Transverse colon (tissue), 4 donors: ENCODE data around the gene GNB2. TPM values are rescaled to one million over a fixed set of nuclear protein-coding genes. Genes with fewer than 3 reads are reported as not detected.
A peak's percentile ranks its signal among the peaks of the same experiment; 100 is the strongest.

ENCODE experiments used
- DNase-seq: peaks from one replicate; pipeline ENCODE4 v3.0.0-alpha.2; 2019
- H3K27ac ChIP-seq, 4 donors: fragments of 200-600 bp; sonication (generic); 2 replicates each; pipeline ENCODE4 v1.5.1; 2016 to 2018; ENCODE audit warnings: inconsistent platforms in 4 of 4
- H3K27me3 ChIP-seq: fragments of 200-600 bp; sonication (generic); 2 replicates; pipeline ENCODE4 v1.5.1; 2017; ENCODE audit warnings: inconsistent platforms
- H3K36me3 ChIP-seq, 4 donors: fragments of 200-600 bp; sonication (generic); 2 replicates each; pipeline ENCODE4 v1.5.1; 2017 to 2019; ENCODE audit warnings: inconsistent platforms in 4 of 4
- H3K4me1 ChIP-seq, 4 donors: fragments of 200-600 bp; sonication (generic); 2 replicates each; pipeline ENCODE4 v1.5.1; 2017 to 2020; ENCODE audit warnings: inconsistent platforms in 4 of 4
- H3K4me3 ChIP-seq, 4 donors: fragments of 200-600 bp; sonication (generic); 1 replicate in 1 of 4; 2 replicates in 3 of 4; pipeline versions ENCODE4 v1.5.1 to v1.6.1; 2017 to 2019; ENCODE audit warnings: inconsistent platforms in 4 of 4
- H3K9me3 ChIP-seq, 2 donors: fragments of 200-600 bp; sonication (generic); 2 replicates each; pipeline ENCODE4 v1.5.1; 2017 to 2019; ENCODE audit warnings: inconsistent platforms in 2 of 2
- EP300 ChIP-seq: sonication (generic); formaldehyde crosslinking; IDR thresholded peaks from one replicate; pipeline ENCODE4 v1.6.1; 2017; ENCODE audit warnings: antibody characterized with exemption, low read depth
- POLR2A ChIP-seq: fragments of 450-650 bp; IDR thresholded peaks from one replicate; pipeline ENCODE4 v1.6.1; 2016; ENCODE audit warnings: antibody characterized with exemption, mild to moderate bottlenecking, moderate library complexity
- POLR2AphosphoS5 ChIP-seq, 3 donors: sonication (generic); formaldehyde crosslinking; IDR thresholded peaks; one replicate each; pipeline ENCODE4 v1.6.1; 2016; ENCODE audit warnings: antibody characterized with exemption in 3 of 3
- WGBS, 2 donors: methylation state at CpG; one replicate each; pipeline ENCODE4 v1.1.5; 2018; ENCODE audit warnings: low coverage in 1 of 2; 5-methylcytosine and 5-hydroxymethylcytosine counted together
- in situ Hi-C, 4 donors: fragments of 200-750 bp; cut with MboI; loops; one replicate each; pipeline versions ENCODE4 v1.15.0 to v1.15.1; 2017; ENCODE audit warnings: low sequenced_read_pairs in 3 of 4, low pct_ligation_motif_present in 1 of 4, low pct_unique_long_range_greater_than_20kb in 1 of 4
- intact Hi-C: fragments of 100-400 bp; cut with DNase I; formaldehyde crosslinking; loops from one replicate; pipeline ENCODE4 v1.15.1; 2023; ENCODE audit warnings: low total_unique reads
- total RNA-seq, 4 donors: library from RNA; depleted of rRNA; stranded (reverse); fragments of >200 nt; gene quantifications; one replicate each; pipeline ENCODE4 v1.1.0, GENCODE V29; 2016
- TF ChIP-seq, protein P1 (sequence below), 5 experiments: fragments of 200-600 bp in 3 of 5; fragments of 450-650 bp in 2 of 5; sonication (generic) in 3 of 5; IDR thresholded peaks; 1 replicate in 2 of 5; 2 replicates in 3 of 5; pipeline ENCODE4 v1.5.1; 2016 to 2017; ENCODE audit warnings: antibody characterized with exemption in 5 of 5, inconsistent platforms in 3 of 5, mild to moderate bottlenecking in 2 of 5, moderate library complexity in 1 of 5

GNB2 gene
- total RNA-seq, 4 donors from 2014 or later, result 192 to 301 (median 246) TPM

DNA sequence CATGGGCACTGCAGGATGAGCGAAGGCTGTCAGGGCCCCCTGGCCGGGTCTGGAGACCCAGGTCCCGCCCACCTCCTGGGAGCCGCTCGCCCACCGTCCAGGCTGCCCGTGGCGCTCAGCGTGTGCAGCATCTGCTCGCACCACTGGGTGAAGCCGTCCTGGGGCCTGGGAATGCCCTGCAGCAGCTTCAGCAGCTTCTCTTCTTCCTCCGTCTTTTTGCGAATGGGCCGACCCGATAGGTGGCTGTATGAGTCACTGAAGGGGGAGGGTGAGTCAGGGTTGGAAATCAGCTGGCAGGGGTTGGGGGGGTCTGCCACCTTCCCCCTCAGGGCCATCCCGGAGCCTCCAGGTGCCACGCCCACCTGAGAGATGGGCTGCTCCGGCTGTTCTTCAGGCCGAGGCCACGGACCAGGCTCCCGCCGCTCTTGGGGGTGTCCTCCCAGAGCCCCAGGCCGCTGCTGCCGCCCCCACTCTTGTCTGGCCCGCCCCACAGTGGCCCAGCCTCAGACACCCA lies 8.7 kb downstream of the GNB2 start:
- intact Hi-C loops, result no loop called here
- DNase-seq, result peak; percentile 8
- Histone ChIP-seq H3K27me3 (no peaks in the 10 kb centered on the region), H3K9me3 (no peaks in the 10 kb centered on the region), H3K27ac (no peak overlapping the region), H3K4me1 (peaks cover 0 to 7% (median 0%) of the 10 kb centered on the region in 4 donors), H3K4me3 (no peak overlapping the region), H3K36me3 (peaks cover 0 to 67% (median 28%) of the 10 kb centered on the region in 4 donors)
- TF ChIP-seq EP300 (no peak), POLR2A (no peak), POLR2AphosphoS5 (IDR thresholded peaks at IDR 0.05) (no peak)
- TF ChIP-seq, protein P1, sequence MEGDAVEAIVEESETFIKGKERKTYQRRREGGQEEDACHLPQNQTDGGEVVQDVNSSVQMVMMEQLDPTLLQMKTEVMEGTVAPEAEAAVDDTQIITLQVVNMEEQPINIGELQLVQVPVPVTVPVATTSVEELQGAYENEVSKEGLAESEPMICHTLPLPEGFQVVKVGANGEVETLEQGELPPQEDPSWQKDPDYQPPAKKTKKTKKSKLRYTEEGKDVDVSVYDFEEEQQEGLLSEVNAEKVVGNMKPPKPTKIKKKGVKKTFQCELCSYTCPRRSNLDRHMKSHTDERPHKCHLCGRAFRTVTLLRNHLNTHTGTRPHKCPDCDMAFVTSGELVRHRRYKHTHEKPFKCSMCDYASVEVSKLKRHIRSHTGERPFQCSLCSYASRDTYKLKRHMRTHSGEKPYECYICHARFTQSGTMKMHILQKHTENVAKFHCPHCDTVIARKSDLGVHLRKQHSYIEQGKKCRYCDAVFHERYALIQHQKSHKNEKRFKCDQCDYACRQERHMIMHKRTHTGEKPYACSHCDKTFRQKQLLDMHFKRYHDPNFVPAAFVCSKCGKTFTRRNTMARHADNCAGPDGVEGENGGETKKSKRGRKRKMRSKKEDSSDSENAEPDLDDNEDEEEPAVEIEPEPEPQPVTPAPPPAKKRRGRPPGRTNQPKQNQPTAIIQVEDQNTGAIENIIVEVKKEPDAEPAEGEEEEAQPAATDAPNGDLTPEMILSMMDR (IDR thresholded peaks at IDR 0.05), result no peak
- in situ Hi-C loops, result loop anchor here in 3 of 4 donors (25.0 kb wide), 2 partner anchors 95 to 220 kb away; partner anchors contain the start of genes SPACDR (in 2 of the 3), FBXO24 (in 1 of the 3) and LRCH4 (in 1 of the 3)
- 77% methylated on average over 13 of the region's 25 CpGs; no CpG with 5 or more reads in 1 of the 2 donors for WGBS, 2 donors

DNA sequence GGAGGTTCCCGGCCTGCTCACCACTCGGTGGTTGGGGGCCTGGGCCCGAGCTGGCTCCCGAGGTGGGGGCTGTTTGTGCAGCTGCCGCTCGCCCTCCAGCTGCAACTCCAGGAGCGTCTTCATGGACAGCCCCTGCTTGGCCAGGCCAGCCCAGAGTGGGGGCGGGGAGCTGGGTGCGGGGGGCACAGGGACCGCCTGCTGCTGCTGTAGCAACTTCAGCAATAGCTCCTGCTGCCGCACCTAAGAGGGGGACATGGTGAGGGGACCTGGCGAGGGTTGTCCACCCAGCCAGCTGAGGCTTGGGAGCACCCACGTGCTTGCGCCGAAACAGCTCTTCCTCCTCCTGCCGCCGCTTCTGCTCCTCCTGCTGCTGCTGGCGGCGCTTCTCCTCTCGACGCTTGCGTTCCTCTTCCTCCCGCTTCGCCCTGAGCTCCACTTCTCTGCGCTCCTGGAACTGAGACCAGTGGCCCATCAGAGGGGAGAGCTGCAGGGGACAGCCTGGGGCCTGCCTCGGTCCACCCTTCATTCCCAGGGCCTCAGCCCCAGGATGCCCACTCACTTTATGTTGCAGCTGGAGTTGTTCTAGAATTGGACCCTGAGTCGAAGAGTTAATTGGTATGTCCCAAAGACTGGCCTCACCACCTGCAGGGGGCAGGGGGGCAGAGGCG lies 9.6 kb downstream of the GNB2 start:
- H3K27ac ChIP-seq, result no peak overlapping the region
- TF ChIP-seq POLR2A (no peak), POLR2AphosphoS5 (IDR thresholded peaks at IDR 0.05) (no peak), EP300 (no peak)
- TF ChIP-seq, protein P1 (IDR thresholded peaks at IDR 0.05), result no peak
- no peak overlapping the region for H3K4me3 ChIP-seq
- in situ Hi-C loops (loop anchor here in 3 of 4 donors (25.0 kb wide), 2 partner anchors 96 to 221 kb away; partner anchors contain the start of genes SPACDR (in 2 of the 3), FBXO24 (in 1 of the 3) and LRCH4 (in 1 of the 3)), intact Hi-C loops (no loop called here)
- no peaks in the 10 kb centered on the region for H3K9me3 ChIP-seq
- H3K27me3 ChIP-seq, result no peaks in the 10 kb centered on the region
- peaks cover 0 to 69% (median 25%) of the 10 kb centered on the region in 4 donors for H3K36me3 ChIP-seq
- WGBS, 2 donors, result 88% methylated on average over 28 of the region's 28 CpGs; no CpG with 5 or more reads in 1 of the 2 donors
- H3K4me1 ChIP-seq, result peaks cover 0 to 7% (median 0%) of the 10 kb centered on the region in 4 donors
- no peak for DNase-seq

DNA sequence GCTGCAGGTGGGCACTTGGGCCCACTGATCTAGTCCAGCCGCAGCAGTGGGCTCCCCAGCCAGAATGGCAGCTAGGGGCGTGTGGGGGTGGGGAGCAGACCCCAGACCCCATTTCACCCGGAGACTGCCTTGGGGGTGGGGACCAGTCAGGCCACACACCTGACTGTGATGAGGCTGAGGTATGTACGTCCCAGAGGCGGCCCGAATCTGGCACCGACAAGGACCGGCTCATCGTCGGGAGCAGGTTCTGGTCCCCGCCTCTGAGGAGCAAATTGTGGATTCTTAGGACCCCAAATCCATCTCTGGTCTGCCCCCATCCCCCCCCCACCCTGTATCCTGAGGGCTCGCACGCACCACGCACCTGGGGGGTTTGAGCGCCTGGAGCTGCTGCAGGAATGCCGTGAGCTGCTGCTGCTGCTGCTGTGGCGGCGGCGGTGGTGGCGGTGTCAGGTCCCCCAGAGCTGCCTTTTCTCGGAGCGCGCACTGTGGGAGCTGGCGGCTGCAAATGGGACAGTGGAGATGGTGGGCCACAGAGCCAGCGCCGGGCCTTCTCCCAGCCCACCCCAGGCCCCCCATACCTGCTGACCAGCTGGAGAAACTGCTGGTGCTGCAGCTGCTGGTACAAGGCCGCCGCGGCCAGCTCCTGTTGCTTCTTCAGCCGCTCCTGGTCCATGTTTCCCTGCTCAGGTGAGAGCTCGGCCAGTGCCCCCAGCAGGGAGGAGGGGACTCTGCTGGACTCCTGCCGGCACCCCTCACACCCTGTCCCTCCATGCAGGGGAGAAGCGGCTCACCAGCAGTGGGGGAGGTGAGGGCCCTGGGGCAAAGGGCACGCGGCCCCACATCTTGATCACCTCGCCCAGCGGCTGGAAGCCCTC lies 10.4 kb downstream of the GNB2 start:
- intact Hi-C loops, result no loop called here
- peaks cover 0 to 62% (median 20%) of the 10 kb centered on the region in 4 donors for H3K36me3 ChIP-seq
- no peak overlapping the region for H3K27ac ChIP-seq
- TF ChIP-seq, protein P1 (IDR thresholded peaks at IDR 0.05), result no peak
- TF ChIP-seq EP300, result no peak
- TF ChIP-seq POLR2A, result no peak
- no peak for TF ChIP-seq POLR2AphosphoS5 (IDR thresholded peaks at IDR 0.05)
- no peak for DNase-seq
- no peak overlapping the region for H3K4me3 ChIP-seq
- H3K4me1 ChIP-seq, result peaks cover 0 to 7% (median 0%) of the 10 kb centered on the region in 4 donors
- H3K27me3 ChIP-seq, result no peaks in the 10 kb centered on the region
- in situ Hi-C loops, result loop anchor here in 3 of 4 donors (25.0 kb wide), 2 partner anchors 97 to 222 kb away; partner anchors contain the start of genes SPACDR (in 2 of the 3), FBXO24 (in 1 of the 3) and LRCH4 (in 1 of the 3)
- no peaks in the 10 kb centered on the region for H3K9me3 ChIP-seq
- 95% methylated on average over 27 of the region's 37 CpGs; no CpG with 5 or more reads in 1 of the 2 donors for WGBS, 2 donors
